ENCODE measurements around the gene GPRIN3. TPM values are rescaled to one million over a fixed set of nuclear protein-coding genes. Genes with fewer than 3 reads are reported as not detected.

The GPRIN3 gene
- total RNA-seq, 1 experiment from 2014 or later: 0.48 TPM

GRCh38 chr4:89307178-89307445 lies 488 bp downstream of the GPRIN3 start:
- Histone ChIP-seq H3K4ac (ENCODE audit: low read depth, low read length) (no peak overlapping the region), H3K18ac (ENCODE audit: insufficient read length, low read depth, low read length) (no peak overlapping the region), H2BK120ac (ENCODE audit: low read depth, low read length, poor library complexity, severe bottlenecking) (no peak overlapping the region), H2AFZ (ENCODE audit: low read length) (no peak overlapping the region), H4K8ac (replicated peaks; ENCODE audit: insufficient read length, low read depth, low read length) (no peak overlapping the region), H3K9ac (ENCODE audit: extremely low read depth, insufficient read length, low read length) (no peak overlapping the region), H4K20me1 (ENCODE audit: control insufficient read depth, insufficient read depth, insufficient read length) (no peaks in the 10 kb centered on the region), H3K4me1 (ENCODE audit: insufficient read depth, low read length) (peaks cover 5% of the 10 kb centered on the region), H2BK15ac (ENCODE audit: low read depth, low read length) (no peak overlapping the region), H2AK5ac (ENCODE audit: insufficient read length, low read length) (no peak overlapping the region), H3K4me2 (ENCODE audit: insufficient read depth, insufficient read length, low read length) (peak overlapping the region; percentile 55), H3K23ac (ENCODE audit: insufficient read length, low read depth, low read length) (no peak overlapping the region), H3K27me3 (ENCODE audit: insufficient read depth, low read length) (no peaks in the 10 kb centered on the region; the same call in 1 of the 2 replicates), H3K79me1 (ENCODE audit: insufficient read depth, low read depth, low read length, poor library complexity, severe bottlenecking) (no peaks in the 10 kb centered on the region), H2BK5ac (ENCODE audit: insufficient read length, low read length) (no peak overlapping the region), H4K91ac (ENCODE audit: insufficient read length, low read depth, low read length) (no peak overlapping the region), H4K5ac (ENCODE audit: insufficient read length, low read depth, low read length) (no peak overlapping the region), H3K79me2 (ENCODE audit: insufficient read depth, low read length) (no peaks in the 10 kb centered on the region), H3K23me2 (ENCODE audit: insufficient read length, low read depth, low read length, poor library complexity, severe bottlenecking) (peaks cover 4% of the 10 kb centered on the region), H3K56ac (ENCODE audit: insufficient read length, low read depth, low read length) (no peak overlapping the region), H3T11ph (ENCODE audit: low read length) (no peak overlapping the region), H3K14ac (ENCODE audit: insufficient read depth, low read length) (no peak overlapping the region), H2BK20ac (ENCODE audit: low read depth, low read length, poor library complexity, severe bottlenecking) (no peak overlapping the region), H3K9me3 (ENCODE audit: control insufficient read depth, low read depth, low read length) (no peaks in the 10 kb centered on the region), H2BK12ac (ENCODE audit: insufficient read length, low read depth, low read length) (no peak overlapping the region), H3K27ac (ENCODE audit: insufficient read length, low read depth, low read length) (no peak overlapping the region)
- Mint-ChIP-seq H3K4me1 (peaks cover 11 to 19% of the 10 kb centered on the region in 2 experiments), H3K27ac (no peak overlapping the region), H3K36me3 (ENCODE audit: insufficient read depth in 1 of 3, low read depth in 3 of 3) (no peaks in the 10 kb centered on the region; a peak in 1 of 7 replicates), H3K27me3 (ENCODE audit: low read depth) (peaks cover 41% of the 10 kb centered on the region), H3K9me3 (no peaks in the 10 kb centered on the region; a peak in 1 of 5 replicates), H3K4me3 (peak overlapping the region; percentile 77 to 85)
- TF ChIP-seq CTCF (conservative IDR thresholded peaks at IDR 0.05): no peak
- DNase-seq: no peak
- WGBS (ENCODE audit: extremely low coverage, insufficient read length, low lambda C conversion rate): no CpG with 5 or more reads among the region's 6 CpGs

Data from H9 (cell line).